Fibroblast of lung (primary cell): ENCODE data around the gene PDE4D. TPM values are rescaled to one million over a fixed set of nuclear protein-coding genes. Genes with fewer than 3 reads are reported as not detected.

Experiments used
- DNase-seq, 2 donors: peaks; one replicate each; pipeline versions ENCODE4 v3.0.0 to v3.0.0-alpha.2; 2010; ENCODE audit warnings: low read depth in 2 of 2
- H2AFZ ChIP-seq: 2 replicates; pipeline ENCODE4 v1.5.1; 2012; ENCODE audit warnings: low read length, control low read depth, inconsistent platforms
- H3K27ac ChIP-seq: 2 replicates; pipeline ENCODE4 v1.5.1; 2011; ENCODE audit warnings: low read length, control low read depth; ENCODE audit not compliant: insufficient read depth
- H3K27me3 ChIP-seq: 2 replicates; pipeline ENCODE4 v1.5.1; 2011; ENCODE audit warnings: mild to moderate bottlenecking, low read length; ENCODE audit not compliant: control insufficient read depth, insufficient read depth
- H3K36me3 ChIP-seq: 2 replicates; pipeline ENCODE4 v1.5.1; 2011; ENCODE audit warnings: low read length; ENCODE audit not compliant: control insufficient read depth, insufficient read depth
- H3K4me1 ChIP-seq: 2 replicates; pipeline ENCODE4 v1.5.1; 2011; ENCODE audit warnings: low read length; ENCODE audit not compliant: control insufficient read depth, insufficient read depth; ENCODE audit errors: extremely low read depth
- H3K4me2 ChIP-seq: 2 replicates; pipeline ENCODE4 v1.5.1; 2011; ENCODE audit warnings: low read length, control low read depth; ENCODE audit not compliant: insufficient read depth; ENCODE audit errors: extremely low read depth
- H3K4me3 ChIP-seq, 4 experiments: fragments of 200-600 bp in 1 of 4; sonication (generic) in 1 of 4; replicated peaks in 1 of 4; 2 replicates each; pipeline ENCODE4 v1.5.1; 2011 to 2016; ENCODE audit warnings: low read length in 4 of 4, low read depth in 3 of 4, mild to moderate bottlenecking in 3 of 4, control low read depth in 2 of 4, inconsistent platforms in 1 of 4, mixed read lengths in 1 of 4; ENCODE audit not compliant: insufficient read depth in 1 of 4; ENCODE audit errors: control extremely low read depth in 1 of 4
- H3K79me2 ChIP-seq: 2 replicates; pipeline ENCODE4 v1.5.1; 2012; ENCODE audit warnings: mild to moderate bottlenecking, low read length, inconsistent platforms; ENCODE audit not compliant: control insufficient read depth, insufficient read depth
- H3K9ac ChIP-seq: 2 replicates; pipeline ENCODE4 v1.5.1; 2011; ENCODE audit warnings: mild to moderate bottlenecking, low read length, control low read depth; ENCODE audit not compliant: insufficient read depth
- H3K9me3 ChIP-seq: 2 replicates; pipeline ENCODE4 v1.5.1; 2012; ENCODE audit warnings: low read depth, low read length; ENCODE audit not compliant: control insufficient read depth, insufficient read depth
- H4K20me1 ChIP-seq: 2 replicates; pipeline ENCODE4 v1.5.1; 2011; ENCODE audit warnings: low read length; ENCODE audit not compliant: control insufficient read depth, insufficient read depth; ENCODE audit errors: extremely low read depth
- EZH2 ChIP-seq: IDR thresholded peaks from 2 replicates; pipeline ENCODE4 v1.5.1; 2012; ENCODE audit warnings: low read length, control low read depth, mild to moderate bottlenecking; ENCODE audit errors: missing control alignments
- polyA plus RNA-seq, 2 donors: library from polyadenylated mRNA; depleted of rRNA in 1 of 2; stranded (reverse) in 1 of 2; unstranded in 1 of 2; fragments of >200 nt; gene quantifications; 2 replicates each; pipeline ENCODE4 v1.2.1, GENCODE V29; 2011 to 2012; ENCODE audit warnings: missing spikeins in 1 of 2
- total RNA-seq: library from RNA; depleted of rRNA; stranded (reverse); fragments of >200 nt; gene quantifications from 2 replicates; pipeline ENCODE4 v1.2.1, GENCODE V29; 2014
- TF ChIP-seq, protein P1 (sequence below), 2 donors: IDR thresholded peaks in 1 of 2; conservative IDR thresholded peaks in 1 of 2; 1 replicate in 1 of 2; 2 replicates in 1 of 2; pipeline ENCODE4 v1.5.1; 2011 to 2012; ENCODE audit warnings: low read length in 2 of 2, control low read depth in 1 of 2, inconsistent platforms in 1 of 2, low read depth in 1 of 2, mild to moderate bottlenecking in 1 of 2

The PDE4D gene
- total and polyA plus RNA-seq, 2 donors (not counting 1 experiment from before 2014, with no cell fraction given): 2.1 to 8.3 TPM

DNA sequence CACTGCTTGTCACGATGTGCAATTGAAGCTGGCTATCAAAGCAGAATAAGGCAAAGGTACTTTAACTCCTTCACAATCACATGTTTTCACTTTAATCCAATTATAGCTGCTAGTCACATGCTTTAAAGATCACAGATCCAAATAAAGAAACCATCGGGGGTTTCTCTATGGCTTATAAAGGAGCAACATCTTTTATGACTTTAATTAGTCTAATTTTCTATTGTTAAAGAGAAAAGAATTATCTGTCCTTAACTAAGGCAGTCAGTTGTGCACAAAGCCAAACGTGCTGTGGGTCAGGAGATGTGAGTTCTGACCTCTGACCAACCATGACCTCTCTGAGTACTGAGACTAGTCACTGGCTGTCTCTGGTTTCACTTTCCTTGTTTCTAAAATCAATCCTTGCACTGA lies 749.6 kb downstream of the PDE4D start:
- Histone ChIP-seq H3K27ac (no peak overlapping the region), H3K4me3 (no peak overlapping the region), H4K20me1 (no peaks in the 10 kb centered on the region), H3K9me3 (no peaks in the 10 kb centered on the region), H3K9ac (no peak overlapping the region), H3K36me3 (no peaks in the 10 kb centered on the region), H3K4me1 (no peaks in the 10 kb centered on the region), H2AFZ (no peak overlapping the region), H3K4me2 (no peak overlapping the region), H3K27me3 (no peaks in the 10 kb centered on the region), H3K79me2 (no peaks in the 10 kb centered on the region)
- no peak for DNase-seq
- TF ChIP-seq, protein P1, sequence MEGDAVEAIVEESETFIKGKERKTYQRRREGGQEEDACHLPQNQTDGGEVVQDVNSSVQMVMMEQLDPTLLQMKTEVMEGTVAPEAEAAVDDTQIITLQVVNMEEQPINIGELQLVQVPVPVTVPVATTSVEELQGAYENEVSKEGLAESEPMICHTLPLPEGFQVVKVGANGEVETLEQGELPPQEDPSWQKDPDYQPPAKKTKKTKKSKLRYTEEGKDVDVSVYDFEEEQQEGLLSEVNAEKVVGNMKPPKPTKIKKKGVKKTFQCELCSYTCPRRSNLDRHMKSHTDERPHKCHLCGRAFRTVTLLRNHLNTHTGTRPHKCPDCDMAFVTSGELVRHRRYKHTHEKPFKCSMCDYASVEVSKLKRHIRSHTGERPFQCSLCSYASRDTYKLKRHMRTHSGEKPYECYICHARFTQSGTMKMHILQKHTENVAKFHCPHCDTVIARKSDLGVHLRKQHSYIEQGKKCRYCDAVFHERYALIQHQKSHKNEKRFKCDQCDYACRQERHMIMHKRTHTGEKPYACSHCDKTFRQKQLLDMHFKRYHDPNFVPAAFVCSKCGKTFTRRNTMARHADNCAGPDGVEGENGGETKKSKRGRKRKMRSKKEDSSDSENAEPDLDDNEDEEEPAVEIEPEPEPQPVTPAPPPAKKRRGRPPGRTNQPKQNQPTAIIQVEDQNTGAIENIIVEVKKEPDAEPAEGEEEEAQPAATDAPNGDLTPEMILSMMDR (conservative IDR thresholded peaks at IDR 0.05 in 1 of 2, IDR thresholded peaks at IDR 0.05 in 1 of 2; ENCODE audit: low read depth in 1 of 2, low read length in 2 of 2): no peak
- no peak for TF ChIP-seq EZH2

DNA sequence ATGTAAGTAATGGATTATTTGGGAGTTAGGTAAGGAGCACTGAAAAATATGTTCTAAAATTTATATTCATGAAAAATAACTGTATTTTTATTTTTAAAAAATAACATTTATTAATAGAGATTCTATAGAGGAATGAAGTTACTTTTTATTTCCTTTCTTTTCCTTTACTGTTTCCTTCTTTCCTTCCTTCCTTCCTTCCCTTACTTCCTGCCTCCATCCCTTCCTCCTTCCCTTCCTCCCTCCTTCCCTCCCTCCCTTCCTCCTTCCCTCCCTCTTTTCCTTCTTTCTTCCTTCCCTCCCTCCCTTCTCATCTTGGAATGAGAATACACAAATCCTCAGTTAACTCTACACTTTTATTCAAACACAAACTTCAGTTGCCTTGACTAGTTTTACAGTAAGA lies 750.6 kb downstream of the PDE4D start:
- Histone ChIP-seq H3K36me3 (no peaks in the 10 kb centered on the region), H2AFZ (no peak overlapping the region), H3K9me3 (no peaks in the 10 kb centered on the region), H3K4me2 (no peak overlapping the region), H3K4me1 (no peaks in the 10 kb centered on the region), H3K79me2 (no peaks in the 10 kb centered on the region), H4K20me1 (no peaks in the 10 kb centered on the region), H3K27me3 (no peaks in the 10 kb centered on the region), H3K27ac (no peak overlapping the region), H3K9ac (no peak overlapping the region), H3K4me3 (no peak overlapping the region)
- TF ChIP-seq, protein P1 (conservative IDR thresholded peaks at IDR 0.05 in 1 of 2, IDR thresholded peaks at IDR 0.05 in 1 of 2; ENCODE audit: low read depth in 1 of 2, low read length in 2 of 2): no peak
- no peak for TF ChIP-seq EZH2
- DNase-seq: no peak

DNA sequence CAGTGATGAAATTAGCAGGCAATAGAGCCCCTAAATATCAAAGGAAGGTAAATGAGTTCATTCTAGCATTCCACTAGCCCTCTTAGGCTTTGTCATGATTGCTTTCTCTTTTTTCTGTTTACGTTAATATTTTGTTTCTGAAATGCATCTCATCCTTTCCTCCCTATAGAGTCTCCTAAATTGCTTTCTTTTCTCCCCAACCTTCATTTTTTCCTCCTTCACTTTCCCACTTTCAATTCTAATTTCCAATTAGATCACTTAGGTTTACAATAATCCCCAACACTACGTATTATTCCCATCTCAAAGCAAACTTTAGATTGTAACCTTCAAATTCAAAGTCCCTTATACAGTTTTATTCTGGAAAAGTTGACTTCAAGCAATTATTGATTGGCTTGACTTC lies 751.4 kb downstream of the PDE4D start:
- H3K9me3 ChIP-seq: no peaks in the 10 kb centered on the region
- H3K36me3 ChIP-seq: no peaks in the 10 kb centered on the region
- H3K4me3 ChIP-seq: no peak overlapping the region
- H2AFZ ChIP-seq: no peak overlapping the region
- no peaks in the 10 kb centered on the region for H4K20me1 ChIP-seq
- no peak overlapping the region for H3K9ac ChIP-seq
- no peak for TF ChIP-seq EZH2
- TF ChIP-seq, protein P1 (conservative IDR thresholded peaks at IDR 0.05 in 1 of 2, IDR thresholded peaks at IDR 0.05 in 1 of 2; ENCODE audit: low read depth in 1 of 2, low read length in 2 of 2): no peak
- H3K27me3 ChIP-seq: no peaks in the 10 kb centered on the region
- H3K4me2 ChIP-seq: no peak overlapping the region
- no peaks in the 10 kb centered on the region for H3K79me2 ChIP-seq
- no peak for DNase-seq
- H3K27ac ChIP-seq: no peak overlapping the region
- H3K4me1 ChIP-seq: no peaks in the 10 kb centered on the region
